NCI-H187 treated with DMSO at 0.1 percent for 48 hours (cell line): ENCODE results near the gene SMARCA4.
A peak's percentile ranks its signal among the peaks of the same experiment; 100 is the strongest.
"Not testable (repeated sequence)": the region's sequence is repeated elsewhere in the genome, so short reads cannot be mapped to it uniquely, and the experiment has no call there.

Experiments
- DNase-seq: peaks from one replicate; lab custom pipeline; 2025; lab: John Stamatoyannopoulos, UW

Gene SMARCA4

DNA sequence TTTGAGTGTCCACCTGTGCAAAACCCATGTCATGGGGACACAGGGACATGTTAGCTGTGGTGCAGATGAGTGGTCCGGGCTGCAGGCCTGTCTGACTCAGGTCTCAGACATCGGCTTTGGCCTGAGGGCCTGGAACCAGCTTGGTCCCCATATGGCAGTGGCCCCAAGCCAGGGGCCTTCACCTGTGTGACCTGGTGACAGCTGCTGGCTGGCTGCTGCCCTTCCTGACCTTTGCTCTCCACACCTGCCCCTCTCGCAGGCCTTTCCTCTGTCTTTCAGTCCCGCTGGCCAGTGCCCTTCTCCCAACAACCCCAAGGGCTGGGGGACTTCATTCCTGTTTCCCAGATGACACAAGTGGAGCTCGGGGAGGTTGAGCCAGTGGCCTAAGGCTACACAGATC lies 105.5 kb downstream of the SMARCA4 start:
- DNase-seq, result no peak

- no peak for DNase-seq
Observed at GRCh38 chr19:11067356-11068113, 106.7 kb downstream of the SMARCA4 start.

- no peak for DNase-seq
Observed at GRCh38 chr19:11069561-11069960, 108.7 kb downstream of the SMARCA4 start.

GRCh38 chr19:11070123-11070522 lies 109.3 kb downstream of the SMARCA4 start:
- no peak for DNase-seq

DNA sequence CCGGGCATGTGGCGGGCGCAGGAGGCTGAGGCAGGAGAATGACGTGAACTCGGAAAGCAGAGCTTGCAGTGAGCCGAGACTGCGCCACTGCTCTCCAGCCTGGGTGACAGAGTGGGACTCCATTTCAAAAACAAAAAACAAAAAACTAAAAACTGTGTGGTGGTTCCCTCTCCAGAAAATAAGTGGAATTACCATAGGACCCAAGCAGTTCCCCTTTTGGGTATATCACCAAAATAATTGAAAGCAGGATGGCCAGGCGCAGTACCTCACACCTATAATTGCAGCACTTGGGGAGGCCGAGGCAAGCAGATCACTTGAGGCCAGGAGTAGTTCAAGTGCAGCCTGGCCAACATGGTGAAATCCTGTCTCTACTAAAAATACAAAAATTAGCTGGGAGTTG lies 112.7 kb downstream of the SMARCA4 start:
- no peak for DNase-seq

DNA sequence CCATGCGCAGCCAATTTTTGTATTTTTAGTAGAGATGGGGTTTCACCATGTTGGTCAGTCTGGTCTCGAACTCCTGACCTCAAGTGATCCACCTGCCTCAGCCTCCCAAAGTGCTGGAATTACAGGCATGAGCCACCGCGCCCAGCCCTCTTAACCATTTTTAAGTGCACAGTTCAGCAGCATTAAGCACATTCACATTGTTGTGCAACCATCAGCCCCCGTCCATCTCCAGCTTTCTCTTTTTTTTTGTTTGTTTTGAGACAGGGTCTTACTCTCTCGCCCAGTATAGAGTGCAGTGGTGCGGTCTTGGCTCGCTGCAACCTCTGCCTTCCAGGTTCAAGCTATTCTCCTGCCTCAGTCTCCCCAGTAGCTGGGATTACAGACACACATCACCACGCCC lies 116.0 kb downstream of the SMARCA4 start:
- not testable (repeated sequence) for DNase-seq

GRCh38 chr19:11078893-11079292 lies 118.1 kb downstream of the SMARCA4 start:
- no peak for DNase-seq

DNA sequence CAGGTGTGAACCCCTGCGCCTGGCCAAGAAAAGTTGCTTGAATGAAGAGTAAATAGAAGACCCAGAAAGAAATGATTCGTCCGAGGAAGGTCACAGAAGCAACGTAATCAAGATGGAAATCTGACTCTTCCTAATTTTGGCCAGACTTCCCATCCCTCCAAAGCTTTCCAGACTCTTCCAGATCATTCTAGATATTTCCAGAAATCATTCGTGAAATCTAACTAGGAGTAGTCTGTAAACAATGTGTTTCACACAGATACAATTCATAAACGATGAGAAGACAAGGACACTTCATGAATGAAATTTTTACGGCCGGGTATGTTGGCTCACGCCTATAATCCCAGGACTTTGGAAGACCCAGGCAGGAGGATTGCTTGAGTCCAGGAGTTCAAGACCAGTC lies 119.2 kb downstream of the SMARCA4 start:
- no peak for DNase-seq

DNA sequence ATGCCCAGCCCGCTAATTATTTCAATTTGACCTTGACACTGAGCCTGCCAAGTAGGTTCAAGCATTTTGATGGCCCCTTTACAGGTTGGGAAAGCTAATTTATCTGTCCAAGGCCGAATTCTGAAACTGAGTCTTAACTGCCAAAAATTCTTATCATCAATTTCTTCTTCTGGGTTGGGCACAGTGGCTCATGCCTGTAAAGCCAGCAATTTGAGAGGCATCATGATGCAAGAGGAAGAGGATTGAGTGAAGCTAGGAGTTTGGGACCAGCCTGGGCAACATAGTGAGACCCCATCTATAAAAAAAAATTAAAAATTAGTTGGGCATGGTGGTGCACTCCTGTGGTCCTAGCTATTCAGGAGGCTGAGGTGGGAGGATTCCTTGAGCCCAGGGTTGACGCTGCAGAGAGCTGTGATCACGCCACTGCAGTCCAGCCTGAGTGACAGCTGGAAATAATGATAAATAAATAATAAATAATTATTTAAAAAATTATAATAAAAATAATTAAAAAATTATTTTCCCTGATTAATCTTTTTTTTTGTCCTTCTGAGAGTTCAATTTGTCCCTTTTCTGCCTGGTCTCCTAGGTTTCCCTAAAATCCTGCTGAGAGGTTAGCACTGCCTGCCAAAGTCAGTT lies 127.2 kb downstream of the SMARCA4 start:
- DNase-seq, result no peak

DNA sequence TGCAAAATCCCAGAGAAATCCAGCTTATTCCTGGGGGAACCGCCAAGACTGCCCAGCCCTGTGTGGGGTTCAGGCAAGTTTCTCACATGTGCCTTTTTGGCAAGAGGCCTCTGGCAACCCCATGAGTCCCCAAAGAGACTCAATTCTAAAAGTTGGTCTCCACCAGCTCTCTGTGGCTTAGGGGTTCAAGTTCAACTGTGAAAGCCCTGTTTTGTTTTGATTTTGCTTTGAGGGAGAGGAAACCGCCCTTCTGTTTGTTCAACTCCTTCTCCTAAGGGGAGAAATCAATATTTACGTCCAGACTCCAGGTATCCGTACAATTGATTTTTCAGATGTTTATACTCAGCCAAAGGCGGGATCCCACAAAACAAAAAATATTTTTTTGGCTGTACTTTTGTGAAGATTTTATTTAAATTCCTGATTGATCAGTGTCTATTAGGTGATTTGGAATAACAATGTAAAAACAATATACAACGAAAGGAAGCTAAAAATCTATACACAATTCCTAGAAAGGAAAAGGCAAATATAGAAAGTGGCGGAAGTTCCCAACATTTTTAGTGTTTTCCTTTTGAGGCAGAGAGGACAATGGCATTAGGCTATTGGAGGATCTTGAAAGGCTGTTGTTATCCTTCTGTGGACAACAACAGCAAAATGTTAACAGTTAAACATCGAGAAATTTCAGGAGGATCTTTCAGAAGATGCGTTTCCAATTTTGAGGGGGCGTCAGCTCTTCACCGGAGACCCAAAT lies 127.8 kb downstream of the SMARCA4 start:
- DNase-seq, result no peak

GRCh38 chr19:11089254-11090013 lies 128.6 kb downstream of the SMARCA4 start, which contains the start of gene LDLR:
LDLR (plus strand) TSS chr19:11089463; CDS start chr19:11089549, 86 bp downstream.
- peak; percentile 38 for DNase-seq

GRCh38 chr19:11090014-11090263 lies 129.1 kb downstream of the SMARCA4 start:
- not testable (repeated sequence) for DNase-seq

- peak; percentile 68 for DNase-seq
Observed at GRCh38 chr19:11090264-11090996, 129.6 kb downstream of the SMARCA4 start.

DNA sequence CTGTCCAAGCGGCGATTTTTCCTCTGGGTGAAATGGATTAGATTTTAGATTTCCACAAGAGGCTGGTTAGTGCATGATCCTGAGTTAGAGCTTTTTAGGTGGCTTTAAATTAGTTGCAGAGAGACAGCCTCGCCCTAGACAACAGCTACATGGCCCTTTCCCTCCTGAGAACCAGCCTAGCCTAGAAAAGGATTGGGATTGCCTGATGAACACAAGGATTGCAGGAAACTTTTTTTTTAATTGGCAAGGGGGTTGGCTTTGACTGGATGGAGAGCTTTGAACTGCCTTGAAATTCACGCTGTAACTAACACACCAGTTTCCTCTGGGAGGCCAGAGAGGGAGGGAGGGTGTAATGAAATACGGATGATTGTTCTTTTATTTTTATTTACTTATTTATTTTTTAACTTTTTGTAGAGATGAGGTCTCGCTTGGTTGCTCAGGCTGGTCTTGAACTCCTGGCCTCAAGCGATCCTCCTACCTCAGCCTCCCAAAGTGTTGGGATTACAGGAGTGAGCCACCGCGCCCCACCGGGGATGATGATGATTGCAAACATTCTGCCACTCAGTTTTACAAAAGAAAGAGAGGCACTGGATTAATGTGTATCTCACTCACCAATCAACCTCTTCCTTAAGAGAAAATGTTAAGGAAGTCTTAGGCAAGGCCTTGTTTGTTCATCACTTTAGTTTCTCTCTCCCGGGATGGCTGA lies 130.3 kb downstream of the SMARCA4 start:
- DNase-seq, result no peak

GRCh38 chr19:11091703-11092153 lies 130.9 kb downstream of the SMARCA4 start:
- no peak for DNase-seq

GRCh38 chr19:11092181-11092538 lies 131.3 kb downstream of the SMARCA4 start:
- DNase-seq, result no peak

- DNase-seq, result no peak
Observed at GRCh38 chr19:11093689-11094238, 132.9 kb downstream of the SMARCA4 start.

DNA sequence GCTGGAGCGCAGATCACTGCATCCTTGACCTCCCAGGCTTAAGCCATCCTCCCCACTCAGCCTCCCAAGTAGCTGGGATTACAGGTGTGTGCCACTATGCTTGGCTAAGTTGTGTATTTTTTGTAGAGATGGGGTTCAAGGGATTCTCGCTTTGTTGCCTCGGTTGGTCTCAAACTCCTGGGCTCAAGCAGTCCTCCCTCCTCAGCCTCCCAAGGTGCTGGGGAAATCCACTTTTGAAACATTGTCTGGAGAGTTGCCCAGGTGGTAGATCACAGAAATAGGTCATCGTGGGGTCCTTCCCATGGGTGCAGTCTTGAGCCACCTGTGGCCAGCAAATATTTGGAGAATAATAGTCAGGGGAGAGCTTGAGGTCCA lies 133.7 kb downstream of the SMARCA4 start:
- DNase-seq, result no peak

- no peak for DNase-seq
Observed at GRCh38 chr19:11096210-11096841, 135.5 kb downstream of the SMARCA4 start.

DNA sequence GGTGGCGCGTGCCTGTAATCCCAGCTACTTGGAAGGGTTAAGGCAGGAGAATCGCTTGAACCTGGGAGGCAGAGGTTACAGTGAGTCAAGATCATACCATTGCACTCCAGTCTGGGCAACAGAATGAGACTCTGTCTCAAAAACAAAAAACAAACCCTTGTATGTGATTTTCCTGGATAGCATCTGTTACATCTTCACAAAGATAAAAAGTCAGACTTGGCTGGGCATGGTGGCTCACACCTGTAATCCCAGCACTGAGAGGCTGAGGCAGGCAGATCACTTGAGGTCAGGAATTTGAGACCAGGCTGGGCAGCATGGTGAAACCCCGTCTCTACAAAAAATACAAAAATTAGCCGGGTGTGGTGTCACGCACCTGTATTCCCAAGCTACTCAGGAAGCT lies 136.5 kb downstream of the SMARCA4 start:
- DNase-seq, result not testable (repeated sequence)
